ENCODE data around the gene REV3L.

Gene REV3L

DNA sequence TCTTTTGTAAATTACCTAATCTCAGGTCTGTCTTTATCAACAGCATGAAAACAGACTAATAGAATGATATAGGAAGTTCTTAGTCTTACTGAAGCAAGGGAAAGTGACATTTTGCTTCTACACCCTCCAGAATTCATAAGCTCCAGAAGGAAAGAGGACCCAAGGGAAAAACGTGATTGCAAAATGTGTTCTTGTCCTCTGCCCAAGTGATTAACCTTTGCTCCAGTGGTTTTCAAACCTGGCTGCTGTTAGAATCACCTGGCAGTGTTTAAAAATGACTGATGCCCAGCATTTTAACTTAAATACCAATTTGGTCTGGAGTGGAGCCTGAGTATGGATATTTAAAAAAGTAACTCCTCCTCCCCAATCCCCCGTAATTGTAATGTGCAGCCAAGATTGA lies 204.3 kb downstream of the REV3L start:
- no peak overlapping the region for H3K4me3 ChIP-seq (ENCODE audit: control insufficient read depth, low read depth, low read length)
- TF ChIP-seq, protein P1, sequence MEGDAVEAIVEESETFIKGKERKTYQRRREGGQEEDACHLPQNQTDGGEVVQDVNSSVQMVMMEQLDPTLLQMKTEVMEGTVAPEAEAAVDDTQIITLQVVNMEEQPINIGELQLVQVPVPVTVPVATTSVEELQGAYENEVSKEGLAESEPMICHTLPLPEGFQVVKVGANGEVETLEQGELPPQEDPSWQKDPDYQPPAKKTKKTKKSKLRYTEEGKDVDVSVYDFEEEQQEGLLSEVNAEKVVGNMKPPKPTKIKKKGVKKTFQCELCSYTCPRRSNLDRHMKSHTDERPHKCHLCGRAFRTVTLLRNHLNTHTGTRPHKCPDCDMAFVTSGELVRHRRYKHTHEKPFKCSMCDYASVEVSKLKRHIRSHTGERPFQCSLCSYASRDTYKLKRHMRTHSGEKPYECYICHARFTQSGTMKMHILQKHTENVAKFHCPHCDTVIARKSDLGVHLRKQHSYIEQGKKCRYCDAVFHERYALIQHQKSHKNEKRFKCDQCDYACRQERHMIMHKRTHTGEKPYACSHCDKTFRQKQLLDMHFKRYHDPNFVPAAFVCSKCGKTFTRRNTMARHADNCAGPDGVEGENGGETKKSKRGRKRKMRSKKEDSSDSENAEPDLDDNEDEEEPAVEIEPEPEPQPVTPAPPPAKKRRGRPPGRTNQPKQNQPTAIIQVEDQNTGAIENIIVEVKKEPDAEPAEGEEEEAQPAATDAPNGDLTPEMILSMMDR (IDR thresholded peaks at IDR 0.05; ENCODE audit: control insufficient read depth, insufficient read depth, low read depth, low read length, missing control alignments): no peak

GRCh38 chr6:111277819-111278218 lies 205.2 kb downstream of the REV3L start:
- H3K4me3 ChIP-seq (ENCODE audit: control insufficient read depth, low read depth, low read length): no peak overlapping the region
- DNase-seq (ENCODE audit: low read depth): no peak
- TF ChIP-seq, protein P1 (IDR thresholded peaks at IDR 0.05; ENCODE audit: control insufficient read depth, insufficient read depth, low read depth, low read length, missing control alignments): no peak

More for the DNA sequence above, 204.3 kb downstream of the REV3L start:
- no peak for DNase-seq (ENCODE audit: low read depth)

- TF ChIP-seq, protein P1 (IDR thresholded peaks at IDR 0.05; ENCODE audit: control insufficient read depth, insufficient read depth, low read depth, low read length, missing control alignments): no peak
- H3K4me3 ChIP-seq (ENCODE audit: control insufficient read depth, low read depth, low read length): no peak overlapping the region
- no peak for DNase-seq (ENCODE audit: low read depth)
These were observed 206.3 kb downstream of the REV3L start for GRCh38 chr6:111276736-111277135.

- H3K4me3 ChIP-seq (ENCODE audit: control insufficient read depth, low read depth, low read length): no peak overlapping the region
- TF ChIP-seq, protein P1 (IDR thresholded peaks at IDR 0.05; ENCODE audit: control insufficient read depth, insufficient read depth, low read depth, low read length, missing control alignments): no peak
- no peak for DNase-seq (ENCODE audit: low read depth)
These were observed 206.7 kb downstream of the REV3L start for GRCh38 chr6:111276335-111276734.

DNA sequence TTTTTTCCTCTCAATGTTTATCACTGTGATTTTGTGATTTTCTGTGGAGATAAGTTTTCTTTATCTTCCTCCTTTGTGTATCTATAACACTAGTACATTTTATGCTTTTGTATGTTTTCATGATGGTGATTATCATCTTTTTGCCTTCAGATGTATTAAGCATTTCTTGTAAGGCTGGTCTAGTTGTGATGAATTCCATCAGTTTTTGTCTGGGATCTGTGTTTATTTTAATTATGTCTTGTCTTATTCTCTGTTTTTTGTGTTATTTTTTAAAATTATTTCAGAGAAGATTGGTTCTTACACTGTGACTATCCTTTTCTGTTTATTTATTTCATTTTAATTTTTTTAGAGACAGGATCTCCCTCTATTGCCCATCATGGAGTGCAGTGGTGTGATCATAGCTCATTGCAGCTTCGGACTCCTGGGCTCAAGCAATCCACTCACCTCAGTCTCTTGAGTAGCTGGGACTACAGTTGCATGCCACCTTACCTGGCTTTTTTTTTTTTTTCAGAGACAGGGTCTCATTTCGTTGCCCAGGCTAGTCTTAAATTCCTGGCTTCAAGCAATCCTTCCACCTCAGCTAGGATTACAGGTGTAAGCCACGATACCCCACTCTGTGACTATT lies 208.3 kb downstream of the REV3L start:
- H3K4me3 ChIP-seq (ENCODE audit: control insufficient read depth, low read depth, low read length): no peak overlapping the region
- DNase-seq (ENCODE audit: low read depth): no peak
- TF ChIP-seq, protein P1 (IDR thresholded peaks at IDR 0.05; ENCODE audit: control insufficient read depth, insufficient read depth, low read depth, low read length, missing control alignments): no peak

GRCh38 chr6:111270121-111270520 lies 212.9 kb downstream of the REV3L start:
- no peak overlapping the region for H3K4me3 ChIP-seq (ENCODE audit: control insufficient read depth, low read depth, low read length)
- DNase-seq (ENCODE audit: low read depth): no peak
- TF ChIP-seq, protein P1 (IDR thresholded peaks at IDR 0.05; ENCODE audit: control insufficient read depth, insufficient read depth, low read depth, low read length, missing control alignments): no peak

Data from AG09309 (cell line).